HG02642 (cell line): Measurements from ENCODE around the gene TEX52.

Experiments used
- ATAC-seq: cut with Tn5 transposase; IDR thresholded peaks from one replicate; pipeline ENCODE4 v1.9.1; 2021; ENCODE audit warnings: mild to moderate bottlenecking; ENCODE audit not compliant: unreplicated experiment, poor library complexity

TEX52 gene

GRCh38 chr12:2801044-2801783 is 55.6 kb downstream of the TEX52 start:
- no peak for ATAC-seq

- no peak for ATAC-seq
Observed at GRCh38 chr12:2800046-2800570, 56.7 kb downstream of the TEX52 start.
